Nephron (organoid): ENCODE data around the gene TSBP1.

Experiments used
- H3K27ac Mint-ChIP-seq, 3 experiments: 2 replicates each; pipeline ENCODE4 v1.8.0; 2020; ENCODE audit warnings: mixed read lengths in 3 of 3, mild to moderate bottlenecking in 2 of 3, moderate library complexity in 1 of 3
- H3K27me3 Mint-ChIP-seq: 2 replicates; pipeline ENCODE4 v1.8.0; 2021; ENCODE audit warnings: low read depth, mild to moderate bottlenecking, moderate library complexity, mixed read lengths
- H3K36me3 Mint-ChIP-seq: 2 replicates; pipeline ENCODE4 v1.8.0; 2020; ENCODE audit warnings: low read depth, mixed read lengths
- H3K4me1 Mint-ChIP-seq: 2 replicates; pipeline ENCODE4 v1.8.0; 2020; ENCODE audit warnings: mixed read lengths
- H3K4me3 Mint-ChIP-seq, 3 experiments: 2 replicates each; pipeline ENCODE4 v1.8.0; 2020; ENCODE audit warnings: mild to moderate bottlenecking in 3 of 3, mixed read lengths in 3 of 3, moderate library complexity in 2 of 3
- H3K9me3 Mint-ChIP-seq: 2 replicates; pipeline ENCODE4 v1.8.0; 2020; ENCODE audit warnings: mixed read lengths
- CTCF ChIP-seq, 3 experiments: fragments of 200-600 bp; sonication (generic); IDR thresholded peaks; one replicate each; pipeline ENCODE4 v1.5.0; 2021; ENCODE audit warnings: antibody characterized with exemption in 3 of 3; ENCODE audit not compliant: unreplicated experiment in 3 of 3

Gene TSBP1

GRCh38 chr6:32244946-32245398 lies 126.7 kb downstream of the TSBP1 start:
- peak; percentile 91 to 92 (median 92) for TF ChIP-seq CTCF (IDR thresholded peaks at IDR 0.05; ENCODE audit: unreplicated experiment in 3 of 3)
- H3K4me1 Mint-ChIP-seq: peaks cover 25% of the 10 kb centered on the region
- H3K27me3 Mint-ChIP-seq: no peaks in the 10 kb centered on the region
- H3K27ac Mint-ChIP-seq: peak overlapping the region; percentile 25 to 60 (median 59)
- H3K4me3 Mint-ChIP-seq: peak overlapping the region; percentile 4 to 30 (median 18)
- no peaks in the 10 kb centered on the region for H3K36me3 Mint-ChIP-seq
- peaks cover 7% of the 10 kb centered on the region for H3K9me3 Mint-ChIP-seq

GRCh38 chr6:32244270-32244669 lies 127.4 kb downstream of the TSBP1 start:
- peaks cover 6% of the 10 kb centered on the region for H3K9me3 Mint-ChIP-seq
- no peaks in the 10 kb centered on the region for H3K36me3 Mint-ChIP-seq
- H3K4me1 Mint-ChIP-seq: peaks cover 25% of the 10 kb centered on the region
- no peak for TF ChIP-seq CTCF (IDR thresholded peaks at IDR 0.05; ENCODE audit: unreplicated experiment in 3 of 3)
- H3K27me3 Mint-ChIP-seq: no peaks in the 10 kb centered on the region
- H3K27ac Mint-ChIP-seq: no peak overlapping the region
- no peak overlapping the region for H3K4me3 Mint-ChIP-seq
